LNCAP (cell line): ENCODE data around the gene RIPPLY2.

Source experiments
- TF ChIP-seq, protein P1 (sequence below): fragments of 450-650 bp; IDR thresholded peaks from 2 replicates; pipeline ENCODE4 v1.5.1; 2017; ENCODE audit warnings: mild to moderate bottlenecking

The RIPPLY2 gene, protein sequence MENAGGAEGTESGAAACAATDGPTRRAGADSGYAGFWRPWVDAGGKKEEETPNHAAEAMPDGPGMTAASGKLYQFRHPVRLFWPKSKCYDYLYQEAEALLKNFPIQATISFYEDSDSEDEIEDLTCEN

DNA sequence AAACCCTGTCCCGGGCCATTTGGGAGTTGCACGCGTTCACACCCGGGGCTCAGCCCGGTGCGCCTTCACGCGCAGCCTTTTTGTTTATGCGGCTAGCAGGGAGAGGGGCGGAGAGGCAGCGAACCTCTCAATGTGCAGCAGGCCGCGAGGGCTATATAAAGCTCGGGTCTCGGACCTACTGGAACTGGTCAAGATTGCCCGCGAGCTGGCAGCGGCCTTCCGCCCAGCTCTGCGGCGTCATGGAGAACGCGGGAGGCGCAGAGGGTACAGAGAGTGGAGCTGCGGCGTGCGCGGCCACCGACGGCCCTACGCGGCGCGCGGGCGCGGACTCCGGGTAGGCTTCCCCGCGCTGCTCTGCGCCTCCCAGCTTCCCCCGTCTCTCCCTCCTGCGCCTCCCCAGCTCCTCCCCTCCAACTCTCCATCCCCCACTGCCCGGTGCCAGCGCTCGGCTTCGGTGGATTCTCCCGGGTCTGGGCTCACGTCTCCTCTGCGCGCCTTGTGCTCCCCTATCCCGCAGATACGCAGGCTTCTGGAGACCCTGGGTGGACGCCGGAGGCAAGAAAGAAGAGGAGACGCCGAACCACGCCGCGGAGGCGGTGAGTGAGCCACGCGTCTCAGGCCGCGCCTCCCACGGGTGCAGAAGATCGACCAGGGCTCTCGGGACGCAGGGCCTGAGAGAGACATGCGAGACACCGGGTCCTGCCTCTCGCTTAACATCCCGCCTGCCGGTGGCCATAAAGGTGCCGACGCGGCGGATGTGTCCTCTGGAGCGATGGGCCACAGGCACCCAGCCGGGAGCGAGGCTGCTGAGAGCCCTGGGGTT is at the start of gene RIPPLY2:
Gene RIPPLY2 (plus strand): TSS at position 183 of the 823 bp plus-strand sequence. CDS start 57 bp downstream, at position 240.
- TF ChIP-seq, protein P1, sequence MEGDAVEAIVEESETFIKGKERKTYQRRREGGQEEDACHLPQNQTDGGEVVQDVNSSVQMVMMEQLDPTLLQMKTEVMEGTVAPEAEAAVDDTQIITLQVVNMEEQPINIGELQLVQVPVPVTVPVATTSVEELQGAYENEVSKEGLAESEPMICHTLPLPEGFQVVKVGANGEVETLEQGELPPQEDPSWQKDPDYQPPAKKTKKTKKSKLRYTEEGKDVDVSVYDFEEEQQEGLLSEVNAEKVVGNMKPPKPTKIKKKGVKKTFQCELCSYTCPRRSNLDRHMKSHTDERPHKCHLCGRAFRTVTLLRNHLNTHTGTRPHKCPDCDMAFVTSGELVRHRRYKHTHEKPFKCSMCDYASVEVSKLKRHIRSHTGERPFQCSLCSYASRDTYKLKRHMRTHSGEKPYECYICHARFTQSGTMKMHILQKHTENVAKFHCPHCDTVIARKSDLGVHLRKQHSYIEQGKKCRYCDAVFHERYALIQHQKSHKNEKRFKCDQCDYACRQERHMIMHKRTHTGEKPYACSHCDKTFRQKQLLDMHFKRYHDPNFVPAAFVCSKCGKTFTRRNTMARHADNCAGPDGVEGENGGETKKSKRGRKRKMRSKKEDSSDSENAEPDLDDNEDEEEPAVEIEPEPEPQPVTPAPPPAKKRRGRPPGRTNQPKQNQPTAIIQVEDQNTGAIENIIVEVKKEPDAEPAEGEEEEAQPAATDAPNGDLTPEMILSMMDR: no peak

GRCh38 chr6:83804886-83805285 is 48.3 kb upstream of the RIPPLY2 start:
- TF ChIP-seq, protein P1: peak; percentile 23; the same call in 1 of the 2 replicates

GRCh38 chr6:83808005-83808404 is 45.2 kb upstream of the RIPPLY2 start:
- TF ChIP-seq, protein P1: no peak

GRCh38 chr6:83808926-83809325 is 44.2 kb upstream of the RIPPLY2 start:
- TF ChIP-seq, protein P1: no peak

- TF ChIP-seq, protein P1: no peak
Measured at GRCh38 chr6:83812595-83812994, 40.6 kb upstream of the RIPPLY2 start.

GRCh38 chr6:83815631-83816272 is 37.4 kb upstream of the RIPPLY2 start:
- TF ChIP-seq, protein P1: no peak

GRCh38 chr6:83822629-83823169 is 30.5 kb upstream of the RIPPLY2 start:
- TF ChIP-seq, protein P1: no peak
